Activated CD8-positive, alpha-beta memory T cell treated with anti-CD3 and anti-CD28 coated beads, Interleukin-2, amount 50 U/mL, for 1 hour (primary cell): ENCODE data around the gene PLA2G6.

ENCODE experiments used
- DNase-seq: peaks from one replicate; pipeline ENCODE4 v3.0.0-alpha.2; 2020; ENCODE audit errors: extremely low read depth

PLA2G6 gene

DNA sequence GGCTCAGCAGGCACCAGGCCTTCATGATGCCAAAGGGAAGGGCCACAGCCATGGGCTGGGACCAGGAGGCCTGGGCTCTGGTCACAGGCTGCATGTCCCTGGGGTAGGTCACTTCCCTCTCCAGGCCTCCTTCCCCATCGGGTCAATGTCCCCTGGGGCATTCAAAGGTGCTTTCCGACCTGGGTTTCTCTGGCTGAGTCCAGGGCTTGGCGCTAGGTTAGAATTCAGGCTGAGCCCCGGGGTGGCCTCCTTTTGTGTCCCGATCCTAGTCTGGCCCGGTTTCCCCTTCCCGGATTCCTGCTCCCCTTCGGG lies 32.3 kb upstream of the PLA2G6 start:
- DNase-seq: no peak

DNA sequence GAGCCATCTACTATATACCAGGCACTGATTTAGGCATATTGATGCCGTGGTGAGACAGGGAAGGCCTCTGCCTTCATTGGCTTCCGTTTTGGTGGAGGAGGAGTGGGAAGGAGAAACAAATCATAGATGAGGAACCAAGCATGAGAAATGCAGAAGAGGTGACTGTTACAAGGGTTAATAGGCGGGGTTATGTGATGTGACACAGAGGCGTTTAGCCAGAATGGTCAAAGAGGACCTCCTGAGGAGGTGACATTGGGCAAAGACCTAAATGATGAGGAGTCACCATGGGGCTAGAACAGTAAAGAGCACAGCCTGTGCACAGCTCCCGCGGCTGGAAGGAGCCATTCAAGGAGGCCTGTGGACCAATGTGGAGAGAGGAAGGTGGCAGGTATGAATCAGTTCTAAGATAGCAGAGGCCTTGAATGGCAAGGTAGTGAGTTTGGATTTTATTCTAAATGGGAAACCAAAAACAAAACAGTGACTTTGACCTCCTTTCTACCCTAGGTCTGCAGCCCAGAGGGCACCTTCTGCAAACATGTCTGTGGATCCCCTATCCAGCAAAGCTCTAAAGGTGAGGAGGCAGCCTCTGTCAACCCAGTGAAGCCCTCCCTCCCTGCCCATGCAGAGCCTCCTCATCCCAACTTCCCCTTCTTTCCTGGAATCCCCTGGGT lies 31.8 kb upstream of the PLA2G6 start:
- no peak for DNase-seq

DNA sequence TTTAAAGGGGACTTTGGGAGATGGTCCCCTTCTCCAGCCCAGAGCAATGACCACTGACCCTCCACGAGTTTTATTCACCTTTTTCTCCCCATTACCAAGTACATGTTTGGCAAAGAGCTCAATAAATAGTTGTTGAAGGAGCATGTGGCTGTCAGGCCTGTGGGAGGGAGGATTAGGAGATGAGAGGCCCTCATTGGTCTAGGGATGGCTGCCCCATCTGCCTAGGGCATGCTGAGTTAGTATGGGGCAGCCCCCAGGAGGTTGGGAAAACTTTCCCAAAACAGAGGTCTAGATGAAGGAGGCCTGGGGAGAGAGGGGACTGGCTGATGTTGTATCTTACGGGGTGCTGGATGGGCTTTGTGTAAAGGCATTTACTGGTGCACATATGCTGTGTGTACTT lies 30.8 kb upstream of the PLA2G6 start:
- no peak for DNase-seq

DNA sequence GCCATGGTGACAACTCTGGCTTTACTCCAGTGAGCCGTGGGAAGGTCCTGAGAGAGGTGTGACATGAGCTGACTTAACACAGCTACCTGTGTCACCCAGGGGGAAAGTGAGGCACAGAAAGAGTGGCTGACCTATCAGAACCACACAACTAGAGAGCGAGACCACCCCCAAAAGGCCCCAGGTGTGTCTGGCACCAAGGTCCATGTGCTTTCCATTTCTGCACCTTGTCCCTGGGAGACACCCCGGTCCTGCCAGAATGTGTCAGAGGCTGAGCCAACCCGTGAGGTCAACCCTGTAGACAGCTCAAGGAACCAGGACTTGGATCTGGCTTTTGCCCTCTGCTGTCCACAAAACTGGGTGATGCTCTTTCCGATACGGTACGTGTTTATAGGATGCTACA lies 29.9 kb upstream of the PLA2G6 start:
- no peak for DNase-seq

DNA sequence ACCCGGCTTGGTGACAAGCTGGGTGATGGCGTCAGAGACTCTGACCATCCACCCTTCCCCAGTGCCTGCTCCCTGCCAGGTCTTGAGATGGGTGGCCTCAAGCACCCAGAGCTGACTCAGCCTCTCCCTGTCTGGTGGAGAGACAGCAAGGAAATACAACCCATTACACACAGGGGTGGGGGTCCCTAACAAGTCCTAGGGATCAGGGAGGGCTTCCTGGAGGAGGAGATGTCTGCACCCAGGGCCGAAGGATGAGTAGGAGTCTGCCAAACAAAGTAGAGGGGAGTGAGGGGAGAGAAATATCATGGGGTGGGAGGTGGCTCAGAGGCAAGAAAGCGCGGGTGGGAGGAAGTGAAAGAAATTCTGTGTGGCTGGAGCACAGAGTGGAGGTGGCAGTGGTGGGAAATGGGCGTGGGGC lies 26.9 kb upstream of the PLA2G6 start:
- DNase-seq: no peak

DNA sequence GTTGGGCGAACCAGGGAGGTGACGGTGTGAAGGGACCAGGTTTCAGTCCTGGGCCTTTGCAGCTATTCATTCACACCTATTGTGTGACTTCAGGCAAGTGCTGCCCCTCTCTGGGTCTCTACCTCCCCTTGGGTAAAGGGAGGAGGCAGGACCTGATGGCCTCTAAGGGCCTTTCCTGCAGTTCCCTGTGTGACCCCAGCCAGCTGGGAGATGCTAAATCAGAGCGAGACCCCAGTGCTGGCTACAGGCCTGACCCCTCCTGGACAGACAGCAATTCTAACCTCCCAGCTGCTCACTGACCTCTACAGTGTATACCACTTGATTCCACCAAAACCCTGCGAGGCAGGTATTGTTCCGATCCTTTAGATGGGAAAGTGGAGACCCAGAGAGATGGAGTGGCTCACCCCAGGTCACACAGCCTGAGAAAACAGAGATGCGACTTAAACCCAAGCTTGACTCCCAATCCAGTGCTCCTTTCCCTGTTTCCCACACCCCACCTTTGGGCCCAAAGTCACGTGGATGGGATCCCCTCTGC lies 26.3 kb upstream of the PLA2G6 start:
- DNase-seq: no peak

DNA sequence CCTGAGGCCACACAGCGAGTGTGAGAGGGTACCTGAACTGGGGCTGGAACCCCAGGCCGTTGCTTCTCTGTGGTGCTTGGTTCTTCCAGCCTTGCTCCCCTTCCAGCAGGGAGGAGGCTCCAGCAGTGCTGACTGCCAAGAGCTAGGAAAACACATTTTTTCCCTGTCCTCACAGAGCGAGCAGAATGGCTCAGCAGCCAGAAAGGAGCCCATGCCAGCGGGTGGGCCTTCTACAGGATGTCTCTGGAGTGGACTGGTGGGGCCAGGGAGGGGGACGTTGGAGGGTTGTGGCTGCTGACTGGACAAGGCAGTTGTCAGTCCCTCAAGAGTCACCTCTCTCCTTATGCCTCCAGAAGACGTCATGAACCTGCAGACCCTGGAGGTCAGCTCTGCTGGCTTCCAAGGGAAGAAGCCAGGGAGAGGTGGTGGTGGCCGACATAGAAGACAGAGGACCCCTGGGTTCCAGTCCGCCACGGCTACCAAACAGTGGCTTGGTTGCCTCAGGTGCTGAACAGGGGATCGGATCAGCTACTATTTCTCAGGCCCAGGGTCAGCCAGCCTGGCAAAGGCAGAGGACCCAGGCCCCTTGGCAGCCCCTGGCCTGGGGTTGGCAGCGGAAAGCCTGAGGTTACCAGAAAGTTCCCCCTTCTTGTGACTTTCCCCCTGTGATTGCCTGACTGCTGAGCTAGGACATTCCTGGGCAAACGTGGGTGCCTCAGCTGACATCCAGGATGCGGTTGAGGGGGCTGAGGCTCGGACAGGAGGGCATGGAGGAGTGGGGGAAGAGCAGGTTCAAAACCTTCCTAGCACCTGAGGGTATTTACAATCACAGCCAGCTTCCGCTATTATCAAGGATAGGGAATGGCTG lies 23.9 kb upstream of the PLA2G6 start:
- no peak for DNase-seq

DNA sequence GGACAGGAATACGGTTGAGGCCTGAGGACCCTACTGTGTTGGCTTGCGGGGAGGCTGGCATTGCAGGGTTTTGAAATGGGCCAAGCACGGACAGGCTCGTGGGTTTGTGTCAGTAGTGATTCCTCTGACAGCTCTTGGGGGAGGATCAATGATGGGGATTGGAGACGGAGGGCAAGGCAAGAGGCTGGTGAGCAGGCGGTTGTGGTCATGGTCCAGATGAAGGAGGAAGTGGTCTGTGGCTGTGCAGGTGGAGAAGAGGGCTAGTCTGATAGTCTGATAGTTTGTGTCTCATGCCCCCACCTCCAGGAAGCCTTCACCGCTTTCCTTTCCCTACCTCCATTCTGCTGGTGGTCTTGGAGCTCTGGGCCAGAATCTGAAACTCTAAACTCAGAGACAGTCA lies 23.2 kb upstream of the PLA2G6 start:
- no peak for DNase-seq

DNA sequence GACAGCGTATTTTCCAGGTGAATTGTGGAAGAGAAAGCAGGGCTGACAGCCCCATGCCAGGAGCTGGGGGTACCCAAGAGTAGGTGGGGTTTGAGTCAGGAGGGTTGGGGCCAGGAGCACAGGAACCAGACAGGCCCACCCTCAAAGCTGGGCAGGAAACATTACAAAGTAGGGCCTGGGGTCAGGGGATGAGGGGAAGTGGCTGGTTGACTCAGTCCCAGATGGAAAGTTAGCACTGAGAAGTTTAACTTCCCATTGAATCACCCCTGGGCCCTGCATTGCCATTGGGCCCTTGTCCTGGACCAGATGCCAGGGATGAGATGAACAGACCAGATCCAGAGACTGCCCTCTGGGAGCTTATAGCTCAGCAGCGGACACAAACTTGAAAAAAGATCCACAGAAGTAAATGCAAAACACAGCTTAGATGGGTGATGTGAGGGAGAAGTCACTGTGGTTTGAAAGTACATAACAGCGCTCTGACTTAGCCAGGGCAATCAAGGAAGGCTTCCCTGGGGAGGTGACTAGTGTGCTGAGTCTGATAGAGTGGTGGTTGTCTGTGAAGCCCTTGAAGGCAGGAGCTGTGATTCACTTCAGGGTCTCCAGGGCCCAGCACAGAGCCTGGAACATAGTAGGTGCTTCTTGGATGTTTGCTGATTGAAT lies 22.4 kb upstream of the PLA2G6 start:
- DNase-seq: no peak

DNA sequence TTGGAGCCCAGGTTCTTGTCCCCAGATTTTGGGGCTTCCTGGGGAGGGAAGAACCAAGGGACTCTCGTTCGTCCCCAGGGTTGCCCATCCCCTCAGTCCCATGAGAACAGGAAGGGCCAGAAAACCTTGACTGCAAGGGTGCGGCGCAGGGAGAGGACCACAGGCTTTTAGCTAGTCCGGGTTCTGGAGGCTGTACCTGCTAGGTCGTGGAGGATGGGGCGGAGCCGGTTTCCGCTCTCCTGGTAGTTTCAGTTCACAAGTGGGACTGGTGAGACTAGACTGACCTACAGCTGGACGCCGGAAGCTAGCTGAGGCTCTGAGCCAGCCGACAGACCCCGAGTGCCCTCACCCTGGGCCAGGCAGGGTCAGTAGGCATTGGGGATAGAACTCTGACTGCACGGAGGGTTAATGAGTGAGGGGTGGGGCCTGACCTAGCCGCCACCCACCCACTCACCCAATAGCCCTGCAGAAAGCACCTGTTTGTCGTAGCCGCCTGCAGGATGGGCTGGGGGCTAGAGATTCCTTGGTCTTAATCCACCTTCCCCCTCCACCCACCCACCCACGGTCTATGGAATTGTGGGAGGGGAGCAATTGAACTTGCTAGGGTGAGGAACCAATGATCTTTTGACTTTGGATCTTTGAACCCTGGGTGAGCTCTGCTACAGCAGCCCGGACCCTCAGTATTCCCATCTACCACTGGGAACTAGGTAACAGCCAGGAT lies 21.6 kb upstream of the PLA2G6 start:
- DNase-seq: no peak

DNA sequence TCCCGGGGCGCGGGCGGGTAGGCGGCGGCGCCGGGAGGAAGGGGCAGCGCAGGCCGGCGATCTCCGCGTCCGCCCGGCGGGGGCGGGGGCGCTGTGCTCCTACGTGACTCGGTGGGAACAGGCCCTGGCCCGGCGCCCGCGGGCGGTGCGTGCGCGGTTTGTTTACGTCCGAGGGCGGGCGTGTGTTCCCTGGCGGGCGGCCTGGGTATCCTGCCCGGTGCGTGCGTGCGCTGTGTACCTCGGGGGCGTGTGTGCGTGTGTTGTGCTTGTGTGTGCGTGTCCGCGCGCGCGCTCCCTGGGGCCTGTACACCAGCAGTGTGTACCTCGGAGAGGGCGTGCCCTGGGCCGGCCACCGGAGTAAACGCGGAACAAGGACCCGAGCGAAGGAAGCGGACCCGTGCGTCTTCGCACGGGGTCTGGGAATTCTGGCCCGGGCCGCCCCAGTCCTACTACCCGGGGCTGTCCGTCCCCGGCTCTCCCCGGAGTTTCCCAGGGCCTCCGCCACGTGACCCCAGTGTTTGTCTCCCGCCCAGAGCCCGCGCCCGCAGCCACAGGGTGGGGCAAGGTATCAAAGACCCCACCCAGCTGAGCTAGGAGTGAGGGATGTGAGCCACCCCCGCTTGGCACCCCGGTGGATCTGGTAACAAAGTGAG lies 20.9 kb upstream of the PLA2G6 start:
- no peak for DNase-seq

DNA sequence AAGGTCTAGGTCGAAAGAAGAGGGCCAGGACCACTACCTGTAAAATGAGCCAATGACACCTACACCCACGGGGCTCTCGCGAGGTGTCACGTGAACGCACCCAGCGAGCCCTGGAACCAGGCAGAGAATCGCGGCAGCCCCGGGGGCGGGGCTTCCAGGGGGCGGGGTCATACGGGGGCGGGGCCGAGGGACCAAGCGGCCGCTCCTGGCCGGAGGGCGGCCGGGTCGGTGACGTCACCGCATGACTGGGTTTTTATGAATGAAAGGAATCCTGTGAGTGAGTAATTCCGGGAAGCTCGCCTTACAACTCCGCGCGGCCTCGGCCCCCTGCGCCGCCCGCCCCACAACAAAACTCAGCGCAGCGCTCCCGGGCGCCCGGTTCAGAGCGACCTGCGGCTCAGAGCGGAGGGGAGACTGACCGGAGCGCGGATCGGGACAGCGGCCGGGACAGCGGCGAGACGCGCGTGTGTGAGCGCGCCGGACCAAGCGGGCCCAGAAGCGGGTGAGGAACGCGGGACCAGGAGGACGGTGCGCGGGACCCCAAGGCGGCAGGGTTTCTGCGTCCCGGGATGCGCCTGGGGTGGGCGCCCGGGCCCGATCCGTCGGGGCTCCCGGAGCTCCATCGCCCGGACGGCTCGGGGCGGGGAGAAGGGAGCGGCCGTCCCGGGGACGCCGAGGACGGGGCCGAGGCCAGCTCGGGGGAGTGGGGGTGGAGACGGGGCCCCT lies 20.2 kb upstream of the PLA2G6 start, which contains the start of gene MAFF:
Gene MAFF (plus strand): TSS at position 284 of the 726 bp plus-strand sequence. CDS start 11,860 bp downstream, outside the sequence.
- peak; percentile 67 for DNase-seq

DNA sequence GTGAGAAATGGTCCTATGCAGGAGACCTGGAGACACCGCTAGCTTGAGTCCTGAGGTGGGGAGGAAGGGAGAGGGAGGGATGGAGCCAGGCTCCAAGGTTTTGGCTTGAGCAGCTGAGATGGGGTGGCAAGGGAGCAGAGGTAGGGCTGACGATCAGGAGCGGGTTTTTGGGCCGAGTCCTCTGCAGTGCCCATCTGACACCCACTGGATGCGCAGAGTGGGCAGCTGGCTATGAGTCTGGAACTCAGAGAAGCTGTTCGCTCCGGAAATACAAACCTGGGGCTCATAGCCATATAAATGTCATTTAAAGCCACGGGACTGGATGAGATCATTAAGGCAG lies 19.7 kb upstream of the PLA2G6 start:
- no peak for DNase-seq

DNA sequence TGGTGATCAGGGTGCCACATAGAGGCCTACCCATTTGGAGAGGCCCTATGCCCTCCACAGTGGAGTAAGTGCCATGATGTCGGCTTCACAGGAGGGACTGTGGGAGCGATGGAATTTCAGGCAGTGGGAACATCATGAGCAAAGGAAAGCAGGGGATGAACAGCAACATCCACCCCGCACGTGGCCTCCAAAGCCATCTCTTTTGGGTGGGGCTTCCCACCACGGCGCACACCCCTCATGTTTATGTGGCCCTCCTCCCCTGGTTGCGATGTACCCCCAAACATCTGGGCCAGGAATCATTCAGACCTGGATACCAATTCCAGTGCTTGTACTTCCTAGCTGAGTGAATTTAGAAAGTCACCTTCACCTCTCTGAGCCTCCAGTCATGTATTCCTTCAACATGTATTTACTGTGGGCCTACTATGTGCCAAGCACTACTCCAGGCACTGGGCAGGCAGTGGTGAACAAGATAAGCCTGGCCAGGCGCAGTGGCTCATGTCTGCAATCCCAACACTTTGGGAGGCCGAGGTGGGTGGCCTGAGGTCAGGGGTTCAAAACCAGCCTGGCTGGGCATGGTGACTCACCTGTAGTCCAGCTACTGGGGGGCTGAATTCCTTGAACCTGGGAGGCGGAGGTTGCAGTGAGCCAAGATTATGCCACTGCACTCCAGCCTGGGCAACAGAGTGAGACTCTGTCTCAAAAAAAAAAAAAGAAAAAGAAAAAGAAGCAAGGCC lies 18.4 kb upstream of the PLA2G6 start:
- no peak for DNase-seq

DNA sequence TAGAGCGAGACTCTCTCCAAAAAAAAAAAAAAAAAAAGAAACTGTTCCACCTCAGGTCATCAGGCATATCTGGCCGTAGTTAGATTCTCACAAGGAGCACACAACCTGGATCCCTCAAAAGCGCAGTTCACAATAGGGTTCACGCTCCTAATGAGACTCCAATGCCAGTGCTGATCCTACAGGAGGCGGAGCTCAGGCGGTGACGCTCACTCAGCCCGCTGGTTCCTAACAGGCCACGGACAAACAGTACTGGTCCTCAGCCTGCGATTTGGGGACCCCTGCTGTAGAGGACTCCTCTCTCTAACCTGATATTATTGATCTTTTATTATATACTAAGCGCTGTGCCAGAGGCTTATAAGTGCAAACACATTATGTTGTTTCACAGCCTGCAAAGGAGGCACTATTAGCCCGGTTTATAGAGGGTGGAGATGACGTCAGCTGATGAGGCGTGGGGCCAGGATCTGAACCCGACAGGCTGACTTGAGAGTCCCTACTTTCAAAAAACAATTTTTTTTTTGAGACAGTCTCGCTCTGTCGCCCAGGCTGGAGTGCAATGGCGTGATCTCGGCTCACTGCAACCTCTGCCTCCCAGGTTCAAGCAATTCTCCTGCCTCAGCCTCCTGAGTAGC lies 15.3 kb upstream of the PLA2G6 start:
- no peak for DNase-seq

DNA sequence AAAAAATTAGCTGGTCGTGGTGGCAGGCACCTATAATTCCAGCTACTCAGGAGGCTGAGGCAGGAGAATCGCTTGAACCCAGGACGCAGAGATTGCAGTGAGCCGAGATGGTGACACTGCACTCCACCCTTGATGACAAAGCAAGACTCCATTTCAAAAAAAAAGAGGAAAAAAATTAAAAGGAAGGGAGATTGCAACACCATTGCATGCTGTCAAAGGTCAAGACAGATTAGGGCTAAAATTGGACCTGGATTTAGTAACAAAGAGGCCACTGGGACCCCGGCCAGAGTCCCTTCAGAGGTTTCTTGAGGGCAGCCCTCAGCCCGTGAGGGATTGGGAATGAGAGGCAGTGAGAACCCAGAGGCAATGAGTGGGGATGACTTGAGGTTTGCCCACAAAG lies 11.9 kb upstream of the PLA2G6 start:
- DNase-seq: no peak

DNA sequence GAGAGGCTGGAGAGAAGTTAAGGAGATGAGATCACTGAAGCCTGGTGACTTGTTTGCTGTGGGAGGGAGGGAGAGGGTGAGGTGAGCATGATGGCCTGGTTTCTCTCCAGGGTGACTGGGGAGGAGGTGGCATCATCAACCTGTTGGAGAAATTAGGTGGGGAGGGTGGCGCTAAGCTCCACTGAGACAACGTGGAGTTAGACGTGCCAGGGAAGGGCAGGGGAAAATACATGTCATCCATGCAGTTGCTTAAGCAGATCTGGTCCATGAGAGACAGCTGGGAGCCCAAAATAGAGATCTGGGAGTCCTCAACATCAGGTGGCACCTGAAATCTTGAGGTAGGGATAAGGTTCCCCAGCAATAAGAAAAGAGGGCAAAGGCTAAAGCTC lies 10.8 kb upstream of the PLA2G6 start:
- DNase-seq: no peak

DNA sequence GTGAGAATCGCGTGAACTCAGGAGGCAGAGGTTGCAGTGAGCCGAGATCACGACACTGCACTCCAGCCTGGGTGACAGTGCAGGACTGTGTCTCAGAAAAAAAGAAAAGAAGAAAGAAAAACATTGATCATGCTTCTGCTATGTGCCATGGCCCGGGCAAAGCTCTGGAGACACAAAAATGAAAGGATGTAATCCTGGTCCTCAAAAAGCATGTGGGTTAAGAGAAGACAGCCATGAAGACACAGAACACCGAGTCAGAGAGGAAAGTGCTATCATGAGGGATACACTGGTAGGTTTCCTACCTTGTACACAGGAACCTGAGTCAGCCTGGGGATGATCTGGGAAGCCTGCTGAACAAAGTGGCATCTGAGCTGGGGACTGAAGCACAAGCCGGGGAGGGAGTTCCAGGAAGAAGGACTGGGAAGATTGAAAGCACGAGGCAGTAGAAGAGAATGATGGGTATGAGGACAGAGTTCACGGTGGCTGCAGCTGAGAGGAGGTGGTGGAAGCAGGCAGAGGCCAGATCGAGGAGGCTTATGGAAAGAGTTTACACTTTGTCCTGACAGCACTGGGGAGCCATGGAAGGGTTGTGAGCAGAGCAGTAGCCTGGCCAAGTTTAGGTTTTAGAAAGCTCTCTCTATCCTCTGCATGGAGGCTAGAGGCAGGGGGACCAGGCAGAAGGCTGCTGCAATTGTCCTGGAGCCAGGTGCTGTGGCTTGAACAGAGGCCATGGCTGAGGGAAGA lies 10.3 kb upstream of the PLA2G6 start:
- DNase-seq: no peak

DNA sequence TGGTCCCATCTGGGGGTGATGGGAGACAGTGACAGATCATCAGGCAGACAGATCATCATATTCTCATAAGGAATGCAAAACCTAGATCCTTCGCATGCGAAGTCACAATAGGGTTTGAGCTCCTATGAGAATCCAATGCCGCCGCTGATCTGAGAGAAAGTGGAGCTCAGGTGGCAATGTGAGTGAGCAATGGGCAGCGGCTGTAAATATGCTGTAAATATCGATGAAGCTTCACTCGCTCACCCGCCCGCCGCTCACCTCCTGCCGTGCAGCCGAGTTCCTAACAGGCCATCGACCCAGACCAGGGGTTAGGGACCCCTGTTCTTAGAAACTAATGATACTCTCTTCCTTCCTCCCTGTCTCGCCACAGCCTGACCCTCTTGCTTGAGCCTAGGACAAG lies 9.4 kb upstream of the PLA2G6 start:
- DNase-seq: no peak
